Ishikawa (cell line): ENCODE data around the gene ANKRD33B.

ENCODE experiments used
- CREB1 ChIP-seq: IDR thresholded peaks from 2 replicates; pipeline ENCODE4 v1.6.1; 2012; ENCODE audit warnings: low read depth
- FOXM1 ChIP-seq: IDR thresholded peaks from 2 replicates; pipeline ENCODE4 v1.6.1; 2012; ENCODE audit warnings: low read depth, borderline replicate concordance
- REST ChIP-seq: IDR thresholded peaks from 2 replicates; pipeline ENCODE4 v1.6.1; 2012; ENCODE audit warnings: low read depth, mild to moderate bottlenecking
- USF1 ChIP-seq: IDR thresholded peaks from 2 replicates; pipeline ENCODE4 v1.6.1; 2012
- ZBTB7A ChIP-seq: IDR thresholded peaks from 2 replicates; pipeline ENCODE4 v1.6.1; 2012; ENCODE audit warnings: low read depth

- TF ChIP-seq USF1, result no peak
- no peak for TF ChIP-seq FOXM1
- no peak for TF ChIP-seq CREB1
- no peak for TF ChIP-seq ZBTB7A
- TF ChIP-seq REST, result no peak
Measured at GRCh38 chr5:10566543-10567068, 2.7 kb downstream of the ANKRD33B start.
